Bronchial epithelial cell (primary cell): Measurements from ENCODE around the gene LILRA6. TPM values are rescaled to one million over a fixed set of nuclear protein-coding genes. Genes with fewer than 3 reads are reported as not detected.
"Not testable (repeated sequence)": the region's sequence is repeated elsewhere in the genome, so short reads cannot be mapped to it uniquely, and the experiment has no call there.

Experiments
- DNase-seq: peaks from one replicate; pipeline ENCODE4 v3.0.0-alpha.2; 2010; ENCODE audit warnings: low read depth
- FAIRE-seq: peaks from 2 replicates; lab custom pipeline; 2011; peaks lifted over from hg19 to GRCh38; lab: Jason Lieb, UNC
- H3K27me3 ChIP-seq: 2 replicates; pipeline ENCODE4 v1.5.1; 2011; ENCODE audit warnings: low read length; ENCODE audit not compliant: control insufficient read depth, insufficient read depth
- H3K36me3 ChIP-seq: 2 replicates; pipeline ENCODE4 v1.5.1; 2011; ENCODE audit warnings: low read length; ENCODE audit not compliant: control insufficient read depth, insufficient read depth
- H3K4me3 ChIP-seq: 2 replicates; pipeline ENCODE4 v1.5.1; 2011; ENCODE audit warnings: mild to moderate bottlenecking, low read depth, low read length, control low read depth
- CTCF ChIP-seq: IDR thresholded peaks from 2 replicates; pipeline ENCODE4 v1.5.1; 2011; ENCODE audit warnings: mild to moderate bottlenecking, moderate library complexity, low read length, control low read depth, inconsistent platforms; ENCODE audit not compliant: insufficient read depth, severe bottlenecking
- total RNA-seq: library from RNA; depleted of rRNA; stranded (reverse); fragments of >200 nt; gene quantifications from 2 replicates; pipeline ENCODE4 v1.2.1, GENCODE V29; 2014

The LILRA6 gene
- total RNA-seq, 1 donor from 2014 or later, result not detected

GRCh38 chr19:54233941-54234340 is 8.6 kb downstream of the LILRA6 start:
- no peak for DNase-seq
- no peak overlapping the region for H3K4me3 ChIP-seq

GRCh38 chr19:54231077-54231931 is 11.3 kb downstream of the LILRA6 start:
- TF ChIP-seq CTCF, result peak; percentile 96
- no peaks in the 10 kb centered on the region for H3K27me3 ChIP-seq
- peak; percentile 44 for DNase-seq
- no peaks in the 10 kb centered on the region for H3K36me3 ChIP-seq
- no peak overlapping the region for H3K4me3 ChIP-seq
- no peak for FAIRE-seq

More at GRCh38 chr19:54233941-54234340, 8.6 kb downstream of the LILRA6 start:
- TF ChIP-seq CTCF, result no peak
- Histone ChIP-seq H3K27me3 (no peaks in the 10 kb centered on the region), H3K36me3 (no peaks in the 10 kb centered on the region)
- FAIRE-seq, result no peak

DNA sequence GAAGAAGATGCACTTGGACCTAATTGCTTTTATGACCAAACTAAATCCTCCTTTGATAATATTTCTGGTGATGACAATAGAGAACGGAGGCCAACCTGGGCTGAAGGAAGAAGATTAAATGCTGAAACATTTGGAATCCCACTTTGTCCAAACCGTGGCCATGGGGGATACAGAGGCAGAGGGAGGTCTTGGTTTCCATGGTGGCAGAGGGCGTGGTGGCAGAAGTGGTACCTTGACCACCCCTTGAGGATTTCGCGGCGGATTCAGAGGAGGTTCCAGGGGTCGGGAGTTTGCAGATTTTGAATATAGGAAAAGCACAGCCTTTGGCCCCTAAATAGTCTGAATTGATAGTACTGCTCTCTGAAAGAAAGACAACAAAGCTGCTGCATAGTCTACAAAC is 12.6 kb downstream of the LILRA6 start:
- FAIRE-seq, result no peak

GRCh38 chr19:54229146-54229545 is 13.4 kb downstream of the LILRA6 start:
- no peaks in the 10 kb centered on the region for H3K36me3 ChIP-seq
- no peaks in the 10 kb centered on the region for H3K27me3 ChIP-seq
- no peak for FAIRE-seq
- no peak for TF ChIP-seq CTCF
- H3K4me3 ChIP-seq, result no peak overlapping the region
- no peak for DNase-seq

More for the DNA sequence above, 12.6 kb downstream of the LILRA6 start:
- Histone ChIP-seq H3K36me3 (no peaks in the 10 kb centered on the region), H3K4me3 (no peak overlapping the region), H3K27me3 (no peaks in the 10 kb centered on the region)
- no peak for DNase-seq
- TF ChIP-seq CTCF, result no peak

GRCh38 chr19:54224619-54225018 is 18.0 kb downstream of the LILRA6 start:
- not testable (repeated sequence) for DNase-seq, FAIRE-seq, H3K36me3 ChIP-seq, H3K4me3 ChIP-seq, H3K27me3 ChIP-seq

- H3K27me3 ChIP-seq, DNase-seq, H3K36me3 ChIP-seq, FAIRE-seq, H3K4me3 ChIP-seq: not testable (repeated sequence)
These were observed 18.7 kb downstream of the LILRA6 start for GRCh38 chr19:54223937-54224281.

DNA sequence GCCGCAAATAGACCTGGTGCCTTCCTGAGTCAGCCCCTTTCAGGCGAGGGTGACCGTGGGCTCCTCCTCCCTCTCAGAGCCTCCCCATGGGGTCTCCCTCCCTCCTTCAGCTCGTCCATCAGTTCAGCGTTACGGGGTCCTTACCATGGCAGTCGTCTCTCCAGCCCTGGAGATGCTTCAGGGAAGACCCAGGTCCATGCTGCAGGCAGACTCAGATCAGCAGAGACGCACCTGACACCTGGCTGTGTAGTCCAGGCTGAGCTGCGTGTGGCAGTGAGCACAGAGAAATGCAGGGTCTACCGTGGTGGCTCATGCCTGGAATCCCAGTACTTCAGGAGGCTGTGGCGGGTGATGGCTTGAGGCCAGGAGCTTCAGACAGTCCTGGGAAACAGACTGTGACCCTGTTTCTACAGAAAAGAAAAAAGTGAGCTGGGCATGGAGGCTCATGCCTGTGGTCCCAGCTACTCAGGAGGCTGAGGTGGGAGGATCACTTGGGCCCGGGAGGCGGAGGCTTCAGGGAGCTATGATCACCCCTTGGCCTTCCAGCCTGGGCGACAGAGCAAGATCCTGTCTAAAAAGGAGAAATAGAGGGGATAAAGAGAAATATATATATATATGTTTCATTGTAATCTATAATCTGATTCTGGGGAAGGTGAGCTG is 19.2 kb downstream of the LILRA6 start:
- H3K27me3 ChIP-seq, DNase-seq, H3K36me3 ChIP-seq, H3K4me3 ChIP-seq: not testable (repeated sequence)
- FAIRE-seq, result peak; percentile 64

GRCh38 chr19:54222474-54223276 is 19.9 kb downstream of the LILRA6 start, which contains the start of gene LILRB3:
TSS of gene LILRB3 (minus strand) at chr19:54223007. CDS start at chr19:54222976, 31 bp downstream.
- H3K36me3 ChIP-seq, FAIRE-seq, H3K4me3 ChIP-seq, DNase-seq, H3K27me3 ChIP-seq: not testable (repeated sequence)

DNA sequence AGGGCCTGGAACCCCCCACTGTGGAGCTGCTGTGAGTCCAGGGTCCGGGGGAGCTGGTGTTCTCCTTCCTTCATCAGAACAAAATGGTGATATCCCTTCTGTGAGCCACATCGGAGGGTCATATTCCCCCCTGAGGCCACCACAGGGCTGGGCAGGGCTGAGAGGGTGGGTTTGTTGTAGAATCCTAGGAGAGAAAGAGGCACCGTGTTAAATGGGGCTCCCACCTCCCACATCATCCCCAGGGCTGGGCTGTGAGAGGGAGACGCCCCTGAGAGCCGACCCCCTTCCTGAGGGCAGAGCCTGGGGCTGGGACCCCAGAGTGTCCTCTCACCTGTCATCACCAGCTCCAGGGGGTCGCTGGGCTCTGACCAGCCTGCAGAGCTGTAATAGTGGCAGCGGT is 20.6 kb downstream of the LILRA6 start:
- FAIRE-seq, H3K36me3 ChIP-seq, H3K4me3 ChIP-seq, H3K27me3 ChIP-seq, DNase-seq: not testable (repeated sequence)
